Motor neuron (in vitro differentiated cells): ENCODE measurements around the gene ADAMTS1. TPM values are rescaled to one million over a fixed set of nuclear protein-coding genes. Genes with fewer than 3 reads are reported as not detected.
A peak's percentile ranks its signal among the peaks of the same experiment; 100 is the strongest.

Experiments
- ATAC-seq, 8 experiments: fragments of 200-7000 bp; cut with Tn5 transposase; replicated peaks in 6 of 8; 2 replicates each; pipeline ENCODE4 v1.8.0; 2021; ENCODE audit warnings: mild to moderate bottlenecking in 8 of 8, moderate library complexity in 8 of 8
- H3K27ac ChIP-seq, 2 donors: fragments of 250-450 bp; sonication (Bioruptor Pico); 2 replicates each; pipeline ENCODE4 v1.9.0; 2021; ENCODE audit warnings: antibody characterized with exemption in 2 of 2, mild to moderate bottlenecking in 2 of 2, moderate library complexity in 1 of 2
- H3K4me1 ChIP-seq, 2 donors: fragments of 250-450 bp; sonication (Bioruptor Pico); replicated peaks in 1 of 2; 2 replicates each; pipeline ENCODE4 v1.6.1; 2021; ENCODE audit warnings: antibody characterized with exemption in 2 of 2, mild to moderate bottlenecking in 2 of 2, moderate library complexity in 1 of 2
- H3K4me3 ChIP-seq, 5 donors: fragments of 250-450 bp; sonication (Bioruptor Pico); 2 replicates each; pipeline ENCODE4 v1.9.0; 2021; ENCODE audit warnings: antibody characterized with exemption in 5 of 5, mild to moderate bottlenecking in 5 of 5, moderate library complexity in 4 of 5
- WGBS, 10 experiments: fragments of 450-650 bp; shearing (Covaris generic); methylation state at CpG; one replicate each; pipeline ENCODE4 v1.0.0; 2022; 5-methylcytosine and 5-hydroxymethylcytosine counted together
- in situ Hi-C, 9 experiments: fragments of 400-800 bp; cut with MboI; loops; one replicate each; pipeline ENCODE4 v1.15.0; 2021; ENCODE audit warnings: low sequenced_read_pairs in 9 of 9, low pct_unique_long_range_greater_than_20kb in 2 of 9; ENCODE audit not compliant: unreplicated experiment in 9 of 9
- total RNA-seq, 8 experiments: library from RNA; unstranded; fragments of 300-600 nt; gene quantifications; 2 replicates each; pipeline versions ENCODE4 v1.2.3 to v1.2.4, GENCODE V29; 2022

ADAMTS1 gene
- total RNA-seq, 8 experiments from 2014 or later, result 3.6 to 36.9 (median 14.5) TPM

- peak in 4 of 8 experiments; percentile 4 to 71 (median 42) for ATAC-seq
- 27 to 100% (median 83%) methylated on average over 1 to 9 of the region's 11 CpGs; no CpG with 5 or more reads in 1 of the 10 experiments for WGBS, 10 experiments
- Histone ChIP-seq H3K27ac (no peak overlapping the region), H3K4me1 (no peaks in the 10 kb centered on the region), H3K4me3 (no peak overlapping the region)
- in situ Hi-C loops, result loop anchor here in 3 of 9 experiments (25.0 kb wide), 2 partner anchors 1220 to 1905 kb away; partner anchors contain the start of gene MRPL39 (in 1 of the 3)
Observed at GRCh38 chr21:26832546-26832945, 12.7 kb downstream of the ADAMTS1 start.

GRCh38 chr21:26826801-26827200, 18.4 kb downstream of the ADAMTS1 start:
- Histone ChIP-seq H3K4me3 (no peak overlapping the region), H3K27ac (no peak overlapping the region), H3K4me1 (no peaks in the 10 kb centered on the region)
- in situ Hi-C loops, result loop anchor here in 3 of 9 experiments (25.0 kb wide), 2 partner anchors 1214 to 1910 kb away; partner anchors contain the start of gene MRPL39 (in 1 of the 3)
- WGBS, 10 experiments, result 90 to 100% (median 96%) methylated on average over 1 to 4 of the region's 4 CpGs; no CpG with 5 or more reads in 4 of the 10 experiments
- ATAC-seq, result no peak

- 62 to 100% (median 76%) methylated on average over 1 to 4 of the region's 4 CpGs for WGBS, 10 experiments
- ATAC-seq, result no peak
- Histone ChIP-seq H3K4me1 (no peaks in the 10 kb centered on the region), H3K4me3 (no peak overlapping the region), H3K27ac (no peak overlapping the region)
- in situ Hi-C loops, result no loop called here
Observed at GRCh38 chr21:26820509-26820908, 24.7 kb downstream of the ADAMTS1 start.

- no peak overlapping the region for H3K27ac ChIP-seq
Observed at GRCh38 chr21:26819740-26820324, 25.4 kb downstream of the ADAMTS1 start.

GRCh38 chr21:26818906-26819305, 26.3 kb downstream of the ADAMTS1 start:
- no peak overlapping the region for H3K4me3 ChIP-seq
- no peak overlapping the region for H3K27ac ChIP-seq
- in situ Hi-C loops, result no loop called here
- no peaks in the 10 kb centered on the region for H3K4me1 ChIP-seq
- no peak for ATAC-seq
- 0 to 86% (median 50%) methylated on average over 1 to 2 of the region's 2 CpGs; no CpG with 5 or more reads in 1 of the 10 experiments for WGBS, 10 experiments

More at GRCh38 chr21:26819740-26820324, 25.4 kb downstream of the ADAMTS1 start:
- 67 to 100% (median 90%) methylated on average over 2 to 3 of the region's 3 CpGs; no CpG with 5 or more reads in 1 of the 10 experiments for WGBS, 10 experiments
- in situ Hi-C loops, result no loop called here
- peak in 2 of 8 experiments; percentile 51 to 59 for ATAC-seq
- no peak overlapping the region for H3K4me3 ChIP-seq
- no peaks in the 10 kb centered on the region for H3K4me1 ChIP-seq

- ATAC-seq, result no peak
- H3K4me1 ChIP-seq, result no peaks in the 10 kb centered on the region
- in situ Hi-C loops, result no loop called here
Observed at GRCh38 chr21:26815197-26815596, 30.0 kb downstream of the ADAMTS1 start.

GRCh38 chr21:26814386-26814785, 30.8 kb downstream of the ADAMTS1 start:
- in situ Hi-C loops, result no loop called here
- no peaks in the 10 kb centered on the region for H3K4me1 ChIP-seq
- peak in 1 of 8 experiments; percentile 32 for ATAC-seq
- no peak overlapping the region for H3K4me3 ChIP-seq
- H3K27ac ChIP-seq, result no peak overlapping the region
- WGBS, 10 experiments, result 0 to 83% (median 50%) methylated on average over 1 of the region's 1 CpG; no CpG with 5 or more reads in 3 of the 10 experiments

More at GRCh38 chr21:26815197-26815596, 30.0 kb downstream of the ADAMTS1 start:
- Histone ChIP-seq H3K27ac (no peak overlapping the region), H3K4me3 (no peak overlapping the region)

- in situ Hi-C loops, result no loop called here
- peak in 1 of 8 experiments; percentile 37 for ATAC-seq
- 40 to 96% (median 74%) methylated on average over 1 to 8 of the region's 8 CpGs; no CpG with 5 or more reads in 1 of the 10 experiments for WGBS, 10 experiments
- no peaks in the 10 kb centered on the region for H3K4me1 ChIP-seq
- no peak overlapping the region for H3K27ac ChIP-seq
- no peak overlapping the region for H3K4me3 ChIP-seq
Observed at GRCh38 chr21:26813426-26813998, 31.7 kb downstream of the ADAMTS1 start.

- H3K4me1 ChIP-seq, result no peaks in the 10 kb centered on the region
- in situ Hi-C loops, result no loop called here
- 63 to 100% (median 100%) methylated on average over 1 of the region's 1 CpG; no CpG with 5 or more reads in 4 of the 10 experiments for WGBS, 10 experiments
Observed at GRCh38 chr21:26812173-26812572, 33.0 kb downstream of the ADAMTS1 start.

GRCh38 chr21:26811482-26811881, 33.7 kb downstream of the ADAMTS1 start:
- Histone ChIP-seq H3K27ac (no peak overlapping the region), H3K4me1 (no peaks in the 10 kb centered on the region), H3K4me3 (no peak overlapping the region)
- in situ Hi-C loops, result no loop called here
- WGBS, 10 experiments, result 92 to 100% (median 100%) methylated on average over 1 to 2 of the region's 2 CpGs; no CpG with 5 or more reads in 2 of the 10 experiments
- no peak for ATAC-seq

More at GRCh38 chr21:26812173-26812572, 33.0 kb downstream of the ADAMTS1 start:
- ATAC-seq, result no peak
- H3K27ac ChIP-seq, result no peak overlapping the region
- no peak overlapping the region for H3K4me3 ChIP-seq

- in situ Hi-C loops, result no loop called here
- ATAC-seq, result no peak
- 15 to 100% (median 60%) methylated on average over 1 to 2 of the region's 2 CpGs; no CpG with 5 or more reads in 3 of the 10 experiments for WGBS, 10 experiments
Observed at GRCh38 chr21:26810676-26811415, 34.4 kb downstream of the ADAMTS1 start.

GRCh38 chr21:26810266-26810665, 34.9 kb downstream of the ADAMTS1 start:
- Histone ChIP-seq H3K4me3 (no peak overlapping the region), H3K4me1 (no peaks in the 10 kb centered on the region), H3K27ac (no peak overlapping the region)
- in situ Hi-C loops, result no loop called here
- 20 to 100% (median 63%) methylated on average over 1 to 5 of the region's 5 CpGs for WGBS, 10 experiments
- ATAC-seq, result peak in 1 of 8 experiments; percentile 48

More at GRCh38 chr21:26810676-26811415, 34.4 kb downstream of the ADAMTS1 start:
- Histone ChIP-seq H3K4me3 (no peak overlapping the region), H3K4me1 (no peaks in the 10 kb centered on the region), H3K27ac (no peak overlapping the region)

- no peak overlapping the region for H3K4me3 ChIP-seq
- no peak for ATAC-seq
Observed at GRCh38 chr21:26809745-26810144, 35.5 kb downstream of the ADAMTS1 start.

More at GRCh38 chr21:26809745-26810144, 35.5 kb downstream of the ADAMTS1 start:
- 70 to 100% (median 91%) methylated on average over 3 to 4 of the region's 4 CpGs for WGBS, 10 experiments
- H3K27ac ChIP-seq, result no peak overlapping the region
- in situ Hi-C loops, result no loop called here
- H3K4me1 ChIP-seq, result no peaks in the 10 kb centered on the region
